GM12801 (cell line): ENCODE measurements around the gene OR52N1.

Source experiments
- CTCF ChIP-seq: IDR thresholded peaks from one replicate; pipeline ENCODE4 v1.5.1; 2011; ENCODE audit warnings: control low read depth; ENCODE audit not compliant: insufficient read length; ENCODE audit errors: extremely low read depth

The OR52N1 gene

DNA sequence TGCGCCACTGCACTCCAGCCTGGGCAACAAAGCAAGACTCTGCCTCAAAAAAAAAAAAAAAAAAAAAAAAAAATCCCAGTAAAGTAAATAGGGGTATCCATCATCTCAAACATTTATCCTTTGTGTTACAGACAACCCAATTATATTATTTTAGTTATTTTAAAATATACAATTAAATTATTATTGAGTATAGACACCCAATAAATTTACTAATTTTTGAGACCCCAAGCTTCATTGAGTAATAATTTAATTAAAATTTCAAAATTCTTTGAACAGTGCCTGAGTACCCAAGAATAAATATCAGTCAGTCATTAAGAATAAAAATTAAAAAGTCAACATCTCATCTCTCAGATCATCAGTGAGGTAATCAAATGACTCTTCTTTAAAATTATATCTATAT lies 37.1 kb downstream of the OR52N1 start, which contains the start of gene OR52N4:
Gene OR52N4 (plus strand): TSS at position 301 of the 400 bp plus-strand sequence. CDS start 498 bp downstream, outside the sequence.
- TF ChIP-seq CTCF = no peak

- TF ChIP-seq CTCF = no peak
Observed at GRCh38 chr11:5749836-5750235, 41.2 kb downstream of the OR52N1 start.

DNA sequence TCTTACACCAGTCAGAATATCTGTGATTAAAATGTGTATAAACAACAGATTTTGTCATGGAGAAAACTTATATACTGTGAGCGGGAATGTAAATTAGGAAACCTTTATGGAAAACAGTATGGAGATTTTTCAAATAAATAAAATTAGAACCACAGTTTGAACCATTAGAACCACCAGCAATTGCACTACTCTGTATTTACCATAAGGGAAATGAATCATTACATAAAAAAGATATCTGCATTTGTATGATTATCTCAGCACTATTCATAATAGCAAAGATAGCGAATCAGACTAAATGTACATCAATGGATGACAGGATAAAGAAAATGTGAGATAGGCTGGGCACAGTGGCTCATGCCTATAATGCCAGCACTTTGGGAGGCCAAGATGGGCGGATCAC lies 44.5 kb downstream of the OR52N1 start:
- TF ChIP-seq CTCF = no peak

- TF ChIP-seq CTCF = no peak
Observed at GRCh38 chr11:5738431-5738830, 52.6 kb downstream of the OR52N1 start.

GRCh38 chr11:5737670-5738392 lies 53.2 kb downstream of the OR52N1 start:
- no peak for TF ChIP-seq CTCF

DNA sequence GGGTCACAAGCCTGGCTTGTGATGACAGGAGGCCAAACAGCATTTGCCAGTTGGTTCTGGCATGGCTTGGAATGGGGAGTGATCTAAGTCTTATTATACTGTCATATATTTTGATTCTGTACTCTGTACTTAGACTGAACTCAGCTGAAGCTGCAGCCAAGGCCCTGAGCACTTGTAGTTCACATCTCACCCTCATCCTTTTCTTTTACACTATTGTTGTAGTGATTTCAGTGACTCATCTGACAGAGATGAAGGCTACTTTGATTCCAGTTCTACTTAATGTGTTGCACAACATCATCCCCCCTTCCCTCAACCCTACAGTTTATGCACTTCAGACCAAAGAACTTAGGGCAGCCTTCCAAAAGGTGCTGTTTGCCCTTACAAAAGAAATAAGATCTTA lies 54.0 kb downstream of the OR52N1 start:
- no peak for TF ChIP-seq CTCF
